ENCODE data around the gene MBP. TPM values are rescaled to one million over a fixed set of nuclear protein-coding genes. Genes with fewer than 3 reads are reported as not detected.
A peak's percentile ranks its signal among the peaks of the same experiment; 100 is the strongest.

MBP gene
- polyA plus RNA-seq, 1 experiment = 5.3 TPM

DNA sequence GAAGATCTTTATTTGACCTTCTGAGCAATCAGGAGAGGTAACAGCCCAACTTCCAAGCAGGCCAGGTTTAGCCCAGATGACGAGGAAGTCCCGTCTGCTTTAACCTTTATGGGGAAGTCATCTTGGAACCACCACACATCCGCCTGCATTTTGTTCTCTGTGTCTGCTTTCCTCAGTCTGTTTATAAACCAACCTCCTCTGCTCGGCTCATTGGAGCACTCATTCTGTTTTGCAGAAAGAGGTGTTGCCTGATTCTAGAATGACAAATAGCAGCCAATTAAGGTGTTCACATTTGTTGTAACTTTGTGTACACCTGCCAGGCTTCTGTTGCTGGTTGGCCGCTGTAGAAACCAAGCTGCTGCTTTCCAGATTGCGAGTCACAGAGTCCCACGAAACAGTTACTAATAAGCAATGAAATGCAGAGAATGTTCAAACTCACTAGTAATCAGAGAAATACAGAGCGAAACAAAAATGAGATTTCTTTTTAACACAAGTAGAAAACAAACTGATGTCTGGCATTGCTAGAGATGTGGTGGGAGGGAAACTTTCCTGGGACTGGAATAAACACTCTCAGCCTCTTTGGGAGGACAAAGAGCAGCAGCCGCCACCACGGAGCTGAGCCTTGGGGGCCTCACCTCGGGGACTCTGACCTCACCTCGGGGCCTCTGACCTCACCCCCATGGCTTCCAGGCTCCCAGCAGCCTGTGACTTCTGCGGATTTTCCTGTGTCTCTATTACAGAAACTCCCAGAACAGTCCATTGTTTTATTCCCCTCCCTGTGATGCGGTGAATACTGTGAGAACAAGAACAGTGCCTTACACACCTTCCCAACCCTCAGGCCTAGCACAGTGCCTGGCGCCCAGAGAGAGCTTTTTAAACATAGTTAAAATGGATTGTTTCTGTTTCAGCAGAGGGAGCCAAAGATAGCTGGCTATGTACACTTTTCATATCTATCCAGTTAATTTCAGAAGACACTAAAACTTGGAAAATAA lies 64.0 kb downstream of the MBP start:
- no peaks in the 10 kb centered on the region for H3K27me3 ChIP-seq (ENCODE audit: control insufficient read depth, insufficient read depth, low read length)
- peak overlapping the region; percentile 92 for H3K27ac ChIP-seq (ENCODE audit: low read depth, low read length)
- POLR2A ChIA-PET = interaction anchor here (0.9 to 1.7 kb wide), 3 partner anchors 13 to 39 kb away, joined by 3 to 8 read pairs (median 7); no protein-coding TSS in a partner anchor
- H3K9me3 ChIP-seq (ENCODE audit: control insufficient read depth, insufficient read depth, low read length) = peaks cover 3% of the 10 kb centered on the region; the same call in 1 of the 2 replicates
- TF ChIP-seq, protein P1, sequence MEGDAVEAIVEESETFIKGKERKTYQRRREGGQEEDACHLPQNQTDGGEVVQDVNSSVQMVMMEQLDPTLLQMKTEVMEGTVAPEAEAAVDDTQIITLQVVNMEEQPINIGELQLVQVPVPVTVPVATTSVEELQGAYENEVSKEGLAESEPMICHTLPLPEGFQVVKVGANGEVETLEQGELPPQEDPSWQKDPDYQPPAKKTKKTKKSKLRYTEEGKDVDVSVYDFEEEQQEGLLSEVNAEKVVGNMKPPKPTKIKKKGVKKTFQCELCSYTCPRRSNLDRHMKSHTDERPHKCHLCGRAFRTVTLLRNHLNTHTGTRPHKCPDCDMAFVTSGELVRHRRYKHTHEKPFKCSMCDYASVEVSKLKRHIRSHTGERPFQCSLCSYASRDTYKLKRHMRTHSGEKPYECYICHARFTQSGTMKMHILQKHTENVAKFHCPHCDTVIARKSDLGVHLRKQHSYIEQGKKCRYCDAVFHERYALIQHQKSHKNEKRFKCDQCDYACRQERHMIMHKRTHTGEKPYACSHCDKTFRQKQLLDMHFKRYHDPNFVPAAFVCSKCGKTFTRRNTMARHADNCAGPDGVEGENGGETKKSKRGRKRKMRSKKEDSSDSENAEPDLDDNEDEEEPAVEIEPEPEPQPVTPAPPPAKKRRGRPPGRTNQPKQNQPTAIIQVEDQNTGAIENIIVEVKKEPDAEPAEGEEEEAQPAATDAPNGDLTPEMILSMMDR (IDR thresholded peaks at IDR 0.05; ENCODE audit: low read depth, low read length) = 0 out of 2 replicates have a peak, but pooled peaks have one; percentile 19
- CTCF ChIA-PET = interaction anchor here (0.5 to 2.6 kb wide), 4 partner anchors 47 to 143 kb away, joined by 3 to 15 read pairs (median 8); no protein-coding TSS in a partner anchor
- H3K4me3 ChIP-seq (ENCODE audit: low read depth, low read length) = no peak overlapping the region
- peak; percentile 36 for DNase-seq (ENCODE audit: low read depth, low spot score)

DNA sequence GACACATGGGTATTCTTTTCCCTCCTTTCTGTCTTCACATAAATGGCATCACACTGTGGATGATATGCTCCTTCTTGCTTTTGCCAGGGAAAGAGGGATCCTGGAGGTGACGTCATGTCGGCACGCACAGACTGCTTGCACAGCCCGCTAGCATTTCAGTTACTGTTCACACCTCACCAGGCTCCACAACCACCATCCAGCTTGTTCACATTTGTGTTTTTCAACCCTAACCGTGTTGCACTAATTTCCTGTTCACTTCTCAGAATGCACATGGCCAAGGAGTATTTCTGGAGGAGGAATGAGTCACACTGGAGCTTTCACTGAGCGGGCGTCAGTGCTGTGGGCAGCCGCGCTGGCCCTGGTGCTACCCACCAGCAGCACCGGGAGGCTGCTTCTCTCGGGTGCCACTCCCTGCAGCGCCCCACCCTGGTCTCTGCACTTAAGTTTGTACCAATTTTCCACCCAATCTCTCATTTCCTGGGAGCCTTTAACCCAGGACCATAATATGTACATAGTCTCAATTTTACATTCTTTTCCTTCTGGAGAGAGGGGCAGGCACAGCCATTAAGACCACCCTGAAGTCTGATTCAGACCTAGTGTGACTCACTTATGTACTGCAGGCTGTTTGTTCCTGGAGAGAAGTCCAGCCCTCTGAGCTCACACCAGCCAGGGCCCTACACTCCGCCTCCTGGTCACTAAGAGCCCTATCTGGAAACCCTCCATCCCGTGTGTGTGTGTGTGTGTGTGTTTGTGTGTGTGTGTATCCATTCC lies 65.1 kb downstream of the MBP start:
- POLR2A ChIA-PET = interaction anchor here (0.9 to 1.7 kb wide), 3 partner anchors 12 to 41 kb away, joined by 3 to 8 read pairs (median 7); no protein-coding TSS in a partner anchor
- peaks cover 3% of the 10 kb centered on the region for H3K9me3 ChIP-seq (ENCODE audit: control insufficient read depth, insufficient read depth, low read length)
- TF ChIP-seq, protein P1 (IDR thresholded peaks at IDR 0.05; ENCODE audit: low read depth, low read length) = 0 out of 2 replicates have a peak, but pooled peaks have one; percentile 17
- DNase-seq (ENCODE audit: low read depth, low spot score) = peak; percentile 64
- no peak overlapping the region for H3K4me3 ChIP-seq (ENCODE audit: low read depth, low read length)
- CTCF ChIA-PET = interaction anchor here (1.1 to 2.6 kb wide), 3 partner anchors 12 to 144 kb away, joined by 5 to 15 read pairs (median 9); no protein-coding TSS in a partner anchor
- H3K27ac ChIP-seq (ENCODE audit: low read depth, low read length) = peak overlapping the region; percentile 78
- no peaks in the 10 kb centered on the region for H3K27me3 ChIP-seq (ENCODE audit: control insufficient read depth, insufficient read depth, low read length)

DNA sequence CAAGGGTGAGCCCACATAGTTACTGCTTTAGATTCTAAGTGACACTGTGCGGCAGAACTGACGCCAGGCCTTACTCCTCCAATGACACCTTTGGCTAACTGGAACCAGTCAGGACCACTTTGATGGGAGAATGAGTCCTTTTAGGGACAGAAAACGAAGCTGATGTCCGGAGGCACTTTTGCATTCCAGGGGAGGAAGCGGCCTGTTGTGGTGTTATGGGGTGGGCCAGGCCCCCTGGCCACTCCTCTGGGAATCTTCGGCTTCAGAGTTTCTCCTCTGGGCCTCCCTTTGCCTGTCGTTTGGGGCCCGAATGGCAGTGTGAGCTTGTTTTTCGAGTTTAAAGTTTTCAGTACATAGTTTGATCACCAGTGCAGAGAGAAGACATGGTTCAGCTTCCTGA lies 65.9 kb downstream of the MBP start:
- Histone ChIP-seq H3K4me3 (ENCODE audit: low read depth, low read length) (no peak overlapping the region), H3K9me3 (ENCODE audit: control insufficient read depth, insufficient read depth, low read length) (peaks cover 3% of the 10 kb centered on the region), H3K27me3 (ENCODE audit: control insufficient read depth, insufficient read depth, low read length) (no peaks in the 10 kb centered on the region), H3K27ac (ENCODE audit: low read depth, low read length) (no peak overlapping the region)
- TF ChIP-seq, protein P1 (IDR thresholded peaks at IDR 0.05; ENCODE audit: low read depth, low read length) = no peak
- DNase-seq (ENCODE audit: low read depth, low spot score) = no peak
- ChIA-PET CTCF (interaction anchor here (1.1 to 2.6 kb wide), 3 partner anchors 11 to 145 kb away, joined by 5 to 15 read pairs (median 9); no protein-coding TSS in a partner anchor), POLR2A (interaction anchor here (1.7 kb wide), 1 partner anchor 35 kb away, joined by 8 read pairs; no protein-coding TSS in a partner anchor)

DNA sequence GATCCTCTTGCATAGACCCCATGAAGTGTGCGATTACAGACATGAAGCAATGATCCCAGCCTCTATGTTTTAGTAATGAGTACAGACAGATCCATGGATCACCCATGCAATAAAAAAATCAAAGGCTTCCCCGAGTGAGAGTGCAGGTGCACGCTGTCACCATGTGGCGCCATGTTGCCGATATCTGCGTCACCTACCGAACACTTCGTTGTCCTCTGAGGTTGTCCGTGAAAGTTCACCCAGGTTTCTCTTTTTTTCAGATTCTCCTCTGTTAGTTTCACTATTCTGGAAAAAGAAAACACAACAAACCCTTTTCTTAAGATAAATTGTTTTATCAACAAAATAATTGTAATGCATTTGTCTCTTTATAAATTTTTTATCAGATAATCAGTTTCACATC lies 66.5 kb downstream of the MBP start:
- Histone ChIP-seq H3K4me3 (ENCODE audit: low read depth, low read length) (no peak overlapping the region), H3K27me3 (ENCODE audit: control insufficient read depth, insufficient read depth, low read length) (no peaks in the 10 kb centered on the region), H3K9me3 (ENCODE audit: control insufficient read depth, insufficient read depth, low read length) (peaks cover 3% of the 10 kb centered on the region), H3K27ac (ENCODE audit: low read depth, low read length) (peak overlapping the region; percentile 69)
- TF ChIP-seq, protein P1 (IDR thresholded peaks at IDR 0.05; ENCODE audit: low read depth, low read length) = no peak
- ChIA-PET POLR2A (interaction anchor here (1.0 kb wide), 1 partner anchor 42 kb away, joined by 4 read pairs; no protein-coding TSS in a partner anchor), CTCF (interaction anchor here (1.7 to 2.6 kb wide), 2 partner anchors 66 to 145 kb away, joined by 9 to 15 read pairs; no protein-coding TSS in a partner anchor)
- DNase-seq (ENCODE audit: low read depth, low spot score) = no peak

Measured in AG04450 (cell line).